HepG2 (cell line): Measurements from ENCODE around the gene COBLL1. TPM values are rescaled to one million over a fixed set of nuclear protein-coding genes. Genes with fewer than 3 reads are reported as not detected.
A peak's percentile ranks its signal among the peaks of the same experiment; 100 is the strongest.

ENCODE experiments used
- ATAC-seq: fragments of 200-7000 bp; cut with Tn5 transposase; 3 replicates; pipeline ENCODE4 v1.9.1; 2020; ENCODE audit warnings: mild to moderate bottlenecking, moderate library complexity
- BruUV-seq: library from RNA; stranded (reverse); fragments of 400-500 nt; replicated peaks from 2 replicates; lab custom pipeline; 2021; lab: Mats Ljungman, UMichigan
- CTCF ChIA-PET: fragments of 300-600 bp; formaldehyde crosslinking; extraction: SDS; loops from one replicate; lab custom pipeline; 2021; ENCODE audit warnings: low total read pairs, inconsistent platforms, low intra/inter-chr PET ratio; lab: Yijun Ruan, JAX
- POLR2A ChIA-PET: fragments of 350-600 bp; sonication (Branson Sonifier 250); formaldehyde crosslinking; loops from one replicate; lab custom pipeline; 2020; ENCODE audit warnings: antibody characterized with exemption, inconsistent platforms; lab: Yijun Ruan, JAX
- DNase-seq: peaks from one replicate; pipeline ENCODE4 v3.0.0-alpha.2; 2015; ENCODE audit warnings: low spot score
- FAIRE-seq: peaks from 3 replicates; lab custom pipeline; 2011; peaks lifted over from hg19 to GRCh38; lab: Jason Lieb, UNC
- H2AFZ ChIP-seq: one replicate; pipeline ENCODE4 v1.6.1; 2011; ENCODE audit warnings: low read length, inconsistent platforms
- H3K27ac ChIP-seq: fragments of 300-600 bp; 3 replicates; pipeline ENCODE4 v1.8.0; 2011; ENCODE audit warnings: mixed run types, mild to moderate bottlenecking, mixed read lengths, low read length, inconsistent platforms; ENCODE audit not compliant: insufficient read depth; ENCODE audit errors: extremely low read length
- H3K27me3 ChIP-seq, 2 experiments: fragments of 200-600 bp in 1 of 2; 2 replicates in 1 of 2; 3 replicates in 1 of 2; pipeline versions ENCODE4 v1.6.0 to v1.8.0; 2011; ENCODE audit warnings: low read length in 2 of 2, mild to moderate bottlenecking in 2 of 2, moderate library complexity in 2 of 2, inconsistent platforms in 1 of 2; ENCODE audit not compliant: insufficient read depth in 2 of 2, control insufficient read depth in 1 of 2
- H3K36me3 ChIP-seq, 2 experiments: fragments of 200-600 bp in 1 of 2; replicated peaks in 1 of 2; 2 replicates in 1 of 2; 3 replicates in 1 of 2; pipeline versions ENCODE4 v1.5.1 to v1.8.0; 2011; ENCODE audit warnings: low read length in 2 of 2, inconsistent platforms in 1 of 2; ENCODE audit not compliant: insufficient read depth in 2 of 2, control insufficient read depth in 1 of 2
- H3K4me1 ChIP-seq: 2 replicates; pipeline ENCODE4 v1.5.1; 2012; ENCODE audit warnings: low read length, inconsistent platforms; ENCODE audit not compliant: insufficient read depth
- H3K4me2 ChIP-seq: 2 replicates; pipeline ENCODE4 v1.6.0; 2011; ENCODE audit warnings: low read depth, low read length, inconsistent platforms
- H3K4me3 ChIP-seq, 3 experiments: fragments of 200-600 bp in 1 of 3; sonication (generic), shearing (Covaris generic) in 1 of 3; replicated peaks in 1 of 3; 2 replicates each; pipeline ENCODE4 v1.5.1; 2011 to 2016; ENCODE audit warnings: low read length in 3 of 3, inconsistent platforms in 2 of 3, low read depth in 2 of 3, mild to moderate bottlenecking in 2 of 3, control low read depth in 1 of 3, mixed read lengths in 1 of 3; ENCODE audit not compliant: insufficient read depth in 1 of 3
- H3K79me2 ChIP-seq: one replicate; pipeline ENCODE4 v1.6.1; 2011; ENCODE audit warnings: low read length, inconsistent platforms; ENCODE audit not compliant: insufficient read depth
- H3K9ac ChIP-seq: 2 replicates; pipeline ENCODE4 v1.6.0; 2011; ENCODE audit warnings: mild to moderate bottlenecking, low read depth, low read length, inconsistent platforms; ENCODE audit not compliant: insufficient read depth
- H3K9me3 ChIP-seq: 2 replicates; pipeline ENCODE4 v1.5.1; 2012; ENCODE audit warnings: mild to moderate bottlenecking, low read length
- H4K20me1 ChIP-seq: 2 replicates; pipeline ENCODE4 v1.6.0; 2011; ENCODE audit warnings: inconsistent platforms, mild to moderate bottlenecking, low read length, moderate library complexity; ENCODE audit not compliant: insufficient read depth
- FOSL1 ChIP-seq: sonication (generic); formaldehyde crosslinking; IDR thresholded peaks from 2 replicates; pipeline ENCODE4 v1.9.0; 2021; ENCODE audit warnings: missing genetic modification reagents, borderline replicate concordance
- HDAC1 ChIP-seq: sonication (generic); formaldehyde crosslinking; IDR thresholded peaks from 2 replicates; pipeline ENCODE4 v1.5.1; 2020; ENCODE audit warnings: mild to moderate bottlenecking, missing genetic modification reagents
- IRF2 ChIP-seq: IDR thresholded peaks from 2 replicates; pipeline ENCODE4 v1.6.1; 2018; ENCODE audit warnings: missing genetic modification reagents, missing compliant biosample characterization
- MIER3 ChIP-seq: IDR thresholded peaks from 2 replicates; pipeline ENCODE4 v1.6.1; 2016; ENCODE audit warnings: missing compliant biosample characterization, borderline replicate concordance
- PHF20 ChIP-seq: sonication (generic); formaldehyde crosslinking; IDR thresholded peaks from 2 replicates; pipeline ENCODE4 v1.5.0; 2020; ENCODE audit warnings: mild to moderate bottlenecking, missing genetic modification reagents
- PHF5A ChIP-seq: IDR thresholded peaks from one replicate; pipeline ENCODE4 v1.6.1; 2018; ENCODE audit warnings: low read depth, missing genetic modification reagents; ENCODE audit not compliant: unreplicated experiment
- RBFOX2 ChIP-seq: fragments of 200-400 bp; formaldehyde crosslinking; IDR thresholded peaks from 2 replicates; pipeline ENCODE4 v1.6.1; 2017; ENCODE audit warnings: low read depth, mild to moderate bottlenecking, low read length
- SALL2 ChIP-seq: sonication (generic); formaldehyde crosslinking; IDR thresholded peaks from 2 replicates; pipeline ENCODE4 v1.8.1; 2023; ENCODE audit warnings: mild to moderate bottlenecking, missing genetic modification reagents, inconsistent platforms
- SRF ChIP-seq: IDR thresholded peaks from 2 replicates; pipeline ENCODE4 v1.6.1; 2011; ENCODE audit warnings: mild to moderate bottlenecking, low read depth, low read length, moderate library complexity
- TGIF2 ChIP-seq: IDR thresholded peaks from 2 replicates; pipeline ENCODE4 v1.6.1; 2016; ENCODE audit warnings: control low read depth, missing compliant biosample characterization
- ZBED4 ChIP-seq: sonication (generic); formaldehyde crosslinking; IDR thresholded peaks from 2 replicates; pipeline ENCODE4 v1.4.0; 2020; ENCODE audit warnings: missing genetic modification reagents, borderline replicate concordance
- ZBTB25 ChIP-seq: IDR thresholded peaks from 2 replicates; pipeline ENCODE4 v1.6.1; 2018; ENCODE audit warnings: missing genetic modification reagents
- ZEB1 ChIP-seq: IDR thresholded peaks from 2 replicates; pipeline ENCODE4 v1.6.1; 2012; ENCODE audit warnings: mild to moderate bottlenecking, low read depth, inconsistent platforms; ENCODE audit not compliant: insufficient replicate concordance
- ZFP37 ChIP-seq: sonication (generic); formaldehyde crosslinking; IDR thresholded peaks from 2 replicates; pipeline ENCODE4 v1.4.0; 2020; ENCODE audit warnings: missing genetic modification reagents, borderline replicate concordance
- ZNF124 ChIP-seq: sonication (generic); formaldehyde crosslinking; IDR thresholded peaks from 2 replicates; pipeline ENCODE4 v1.4.0; 2020; ENCODE audit warnings: missing genetic modification reagents
- ZNF205 ChIP-seq: IDR thresholded peaks from 2 replicates; pipeline ENCODE4 v1.6.1; 2018; ENCODE audit warnings: missing biosample characterization, missing genetic modification reagents
- ZNF34 ChIP-seq: sonication (generic); formaldehyde crosslinking; IDR thresholded peaks from 2 replicates; pipeline ENCODE4 v1.4.0; 2020; ENCODE audit warnings: mild to moderate bottlenecking, missing genetic modification reagents, borderline replicate concordance
- ZNF367 ChIP-seq: sonication (generic); formaldehyde crosslinking; IDR thresholded peaks from 2 replicates; pipeline ENCODE4 v1.4.0; 2020; ENCODE audit warnings: missing genetic modification reagents, borderline replicate concordance
- ZNF468 ChIP-seq: sonication (generic); formaldehyde crosslinking; IDR thresholded peaks from 2 replicates; pipeline ENCODE4 v1.8.0; 2022; ENCODE audit warnings: mild to moderate bottlenecking, moderate library complexity, missing genetic modification reagents
- ZNF746 ChIP-seq: sonication (generic); formaldehyde crosslinking; IDR thresholded peaks from 2 replicates; pipeline ENCODE4 v1.8.0; 2022; ENCODE audit warnings: mild to moderate bottlenecking, missing genetic modification reagents
- ZNF761 ChIP-seq: sonication (generic); formaldehyde crosslinking; conservative IDR thresholded peaks from 2 replicates; pipeline ENCODE4 v1.4.0; 2020; ENCODE audit warnings: mild to moderate bottlenecking, missing genetic modification reagents
- ZSCAN30 ChIP-seq: sonication (generic); formaldehyde crosslinking; IDR thresholded peaks from 2 replicates; pipeline ENCODE4 v1.5.0; 2020; ENCODE audit warnings: mild to moderate bottlenecking, missing genetic modification reagents
- WGBS: methylation state at CpG from one replicate; pipeline ENCODE4 v1.1.6; 2017; ENCODE audit warnings: low lambda C conversion rate; 5-methylcytosine and 5-hydroxymethylcytosine counted together
- in situ Hi-C: cut with HindIII; loops from 2 replicates; pipeline ENCODE4 v1.10.0; 2017; ENCODE audit warnings: low pct_unique_long_range_greater_than_20kb; ENCODE audit not compliant: extremely low pct_ligation_motif_present
- intact Hi-C: fragments of 100-400 bp; cut with micrococcal nuclease; formaldehyde crosslinking; loops from one replicate; pipeline ENCODE4 v1.10.0; 2022; ENCODE audit not compliant: unreplicated experiment
- polyA plus RNA-seq, 8 experiments: library from polyadenylated mRNA; depleted of rRNA in 3 of 8; stranded (reverse) in 7 of 8; unstranded in 1 of 8; fragments of >200 nt; fragmentation: Illumina TruSeq in 4 of 8; extraction: Trizol in 4 of 8; gene quantifications; 2 replicates each; pipeline versions ENCODE4 v1.2.1 to v1.2.3, GENCODE V29; 2011 to 2016; ENCODE audit warnings: low read depth in 4 of 8, missing spikeins in 1 of 8, mixed read lengths in 1 of 8; ENCODE audit not compliant: insufficient read depth in 1 of 8
- total RNA-seq, 5 experiments: library from RNA; depleted of rRNA; stranded (reverse); fragments of >200 nt; fragmentation: Illumina TruSeq; extraction: Trizol; gene quantifications; 2 replicates each; pipeline ENCODE4 v1.2.3, GENCODE V29; 2016; ENCODE audit warnings: low read depth in 1 of 5

Gene COBLL1
- total and polyA plus RNA-seq, 2 of the 13 experiments (the other 11 are each of a cell fraction or from before 2014, with no cell fraction given) = 32.6 to 86.8 TPM

- H4K20me1 ChIP-seq = no peaks in the 10 kb centered on the region
- no TSS peak for BruUV-seq
- H3K27me3 ChIP-seq = no peaks in the 10 kb centered on the region
- no peak for TF ChIP-seq ZBED4 (CRISPR knock-in tag)
- TF ChIP-seq TGIF2 = no peak
- TF ChIP-seq PHF5A (CRISPR knock-in tag) = peak; percentile 36
- TF ChIP-seq ZNF34 (CRISPR knock-in tag) = no peak
- no peak for TF ChIP-seq SALL2 (CRISPR knock-in tag)
- no peak for TF ChIP-seq PHF20 (CRISPR knock-in tag)
- no peak for TF ChIP-seq ZSCAN30 (CRISPR knock-in tag)
- peak; percentile 62; the same call in 1 of the 2 replicates for TF ChIP-seq ZNF205 (CRISPR knock-in tag)
- TF ChIP-seq ZFP37 (CRISPR knock-in tag) = no peak
- TF ChIP-seq ZNF746 = no peak
- no peak for TF ChIP-seq RBFOX2
- TF ChIP-seq ZNF367 (CRISPR knock-in tag) = no peak
- peak; percentile 92 for TF ChIP-seq IRF2 (CRISPR knock-in tag)
- peak; percentile 74; the same call in 1 of the 2 replicates for TF ChIP-seq MIER3
- peak; percentile 98 for TF ChIP-seq ZNF124 (CRISPR knock-in tag)
- peak; percentile 87 for TF ChIP-seq ZEB1
- no peak for TF ChIP-seq FOSL1
- peak; percentile 86; the same call in 1 of the 2 replicates for TF ChIP-seq ZBTB25
- no peak for TF ChIP-seq ZNF468 (CRISPR knock-in tag)
- TF ChIP-seq SRF = no peak
- TF ChIP-seq HDAC1 (CRISPR knock-in tag) = peak; percentile 78
- TF ChIP-seq ZNF761 = no peak
These were observed 98.8 kb downstream of the COBLL1 start for GRCh38 chr2:164742738-164743317.

More at GRCh38 chr2:164742738-164743317, 98.8 kb downstream of the COBLL1 start:
- Histone ChIP-seq H2AFZ (no peak overlapping the region), H3K79me2 (peaks cover 58% of the 10 kb centered on the region), H3K4me3 (peak overlapping the region in 2 of 3 experiments; percentile 1 to 17; a peak in 3 of 6 replicates), H3K27ac (peak overlapping the region; percentile 86), H3K36me3 (peaks cover 1 to 12% of the 10 kb centered on the region in 2 experiments; a peak in 3 of 5 replicates), H3K9ac (peak overlapping the region; percentile 33; the same call in 1 of the 2 replicates), H3K4me1 (peaks cover 100% of the 10 kb centered on the region), H3K4me2 (peak overlapping the region; percentile 56), H3K9me3 (no peaks in the 10 kb centered on the region)
- ATAC-seq = peak; percentile 70
- peak; percentile 53 for FAIRE-seq
- WGBS = under 1% methylated on average over 4 of the region's 4 CpGs
- in situ Hi-C loops (no loop called here), intact Hi-C loops (loop anchor here (1.0 kb wide), 1 partner anchor 174 kb away; no protein-coding TSS in a partner anchor)
- ChIA-PET POLR2A (interaction anchor here (0.7 to 3.3 kb wide), 8 partner anchors 32 to 176 kb away, joined by 3 to 18 read pairs (median 3); partner anchors contain the start of gene COBLL1), CTCF (no interaction called here)
- DNase-seq = peak; percentile 95
